ENCODE results near the gene GRAMD1C. TPM values are rescaled to one million over a fixed set of nuclear protein-coding genes. Genes with fewer than 3 reads are reported as not detected.

GRAMD1C gene
- polyA plus RNA-seq, 3 donors = 0.13 to 0.29 (median 0.27) TPM

DNA sequence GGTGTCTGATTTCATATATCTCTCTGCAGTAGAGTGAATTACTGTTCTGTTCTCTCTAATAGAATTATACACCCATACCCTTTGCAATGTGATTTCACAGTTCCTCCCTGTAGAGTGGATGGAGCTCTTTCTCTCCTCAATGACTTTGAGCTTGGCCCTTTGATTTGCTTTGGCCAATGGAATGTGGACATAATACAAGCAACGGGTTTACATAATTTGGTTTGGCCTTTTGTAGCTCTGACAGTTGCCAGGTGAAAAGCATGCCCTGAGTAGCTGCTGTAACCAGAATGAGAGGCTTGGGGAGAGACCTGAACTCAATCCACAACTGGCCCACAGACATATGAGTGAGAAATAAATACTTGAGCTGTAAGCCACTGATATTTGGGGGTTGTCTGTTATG is 141.3 kb downstream of the GRAMD1C start:
- Histone ChIP-seq H4K20me1 (ENCODE audit: insufficient read depth, low read length) (no peaks in the 10 kb centered on the region), H3K9ac (ENCODE audit: insufficient read depth, low read length, poor library complexity, severe bottlenecking) (no peak overlapping the region), H3K4me3 (replicated peaks in 1 of 3; ENCODE audit: low read depth in 2 of 3, low read length in 3 of 3) (no peak overlapping the region), H3K27ac (ENCODE audit: low read depth in 1 of 2, low read length in 2 of 2) (no peak overlapping the region), H2AFZ (ENCODE audit: insufficient read depth, low read depth, low read length, poor library complexity, severe bottlenecking) (no peak overlapping the region), H3K27me3 (ENCODE audit: control insufficient read depth in 2 of 2, insufficient read depth in 2 of 2, low read length in 2 of 2) (no peaks in the 10 kb centered on the region), H3K79me2 (ENCODE audit: insufficient read depth, low read length) (no peaks in the 10 kb centered on the region), H3K9me3 (replicated peaks in 1 of 2; ENCODE audit: control insufficient read depth in 1 of 2, insufficient read depth in 1 of 2, low read length in 2 of 2) (no peaks in the 10 kb centered on the region), H3K36me3 (replicated peaks in 1 of 2; ENCODE audit: control insufficient read depth in 1 of 2, insufficient read depth in 2 of 2, low read length in 2 of 2) (no peaks in the 10 kb centered on the region), H3K4me1 (ENCODE audit: control insufficient read depth in 1 of 2, insufficient read depth in 2 of 2, low read length in 2 of 2) (no peaks in the 10 kb centered on the region), H3K4me2 (replicated peaks; ENCODE audit: extremely low read depth, low read length, poor library complexity, severe bottlenecking) (no peak overlapping the region)
- no CpG with 5 or more reads among the region's 1 CpG for WGBS (ENCODE audit: insufficient coverage)
- H3K9me3 Mint-ChIP-seq = peaks cover 0 to 2% (median 0%) of the 10 kb centered on the region in 7 donors
- TF ChIP-seq, protein P1, sequence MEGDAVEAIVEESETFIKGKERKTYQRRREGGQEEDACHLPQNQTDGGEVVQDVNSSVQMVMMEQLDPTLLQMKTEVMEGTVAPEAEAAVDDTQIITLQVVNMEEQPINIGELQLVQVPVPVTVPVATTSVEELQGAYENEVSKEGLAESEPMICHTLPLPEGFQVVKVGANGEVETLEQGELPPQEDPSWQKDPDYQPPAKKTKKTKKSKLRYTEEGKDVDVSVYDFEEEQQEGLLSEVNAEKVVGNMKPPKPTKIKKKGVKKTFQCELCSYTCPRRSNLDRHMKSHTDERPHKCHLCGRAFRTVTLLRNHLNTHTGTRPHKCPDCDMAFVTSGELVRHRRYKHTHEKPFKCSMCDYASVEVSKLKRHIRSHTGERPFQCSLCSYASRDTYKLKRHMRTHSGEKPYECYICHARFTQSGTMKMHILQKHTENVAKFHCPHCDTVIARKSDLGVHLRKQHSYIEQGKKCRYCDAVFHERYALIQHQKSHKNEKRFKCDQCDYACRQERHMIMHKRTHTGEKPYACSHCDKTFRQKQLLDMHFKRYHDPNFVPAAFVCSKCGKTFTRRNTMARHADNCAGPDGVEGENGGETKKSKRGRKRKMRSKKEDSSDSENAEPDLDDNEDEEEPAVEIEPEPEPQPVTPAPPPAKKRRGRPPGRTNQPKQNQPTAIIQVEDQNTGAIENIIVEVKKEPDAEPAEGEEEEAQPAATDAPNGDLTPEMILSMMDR (IDR thresholded peaks at IDR 0.05) = no peak
- no peak overlapping the region for H3K27ac Mint-ChIP-seq
- intact Hi-C loops (cut with micrococcal nuclease) = no loop called here
- no peaks in the 10 kb centered on the region for H3K27me3 Mint-ChIP-seq (ENCODE audit: low read depth in 3 of 3)
- H3K4me1 Mint-ChIP-seq = peaks cover 2% of the 10 kb centered on the region
- H3K36me3 Mint-ChIP-seq = peaks cover 7 to 16% of the 10 kb centered on the region in 2 donors
- no peak overlapping the region for H3K4me3 Mint-ChIP-seq
- no peak for DNase-seq

DNA sequence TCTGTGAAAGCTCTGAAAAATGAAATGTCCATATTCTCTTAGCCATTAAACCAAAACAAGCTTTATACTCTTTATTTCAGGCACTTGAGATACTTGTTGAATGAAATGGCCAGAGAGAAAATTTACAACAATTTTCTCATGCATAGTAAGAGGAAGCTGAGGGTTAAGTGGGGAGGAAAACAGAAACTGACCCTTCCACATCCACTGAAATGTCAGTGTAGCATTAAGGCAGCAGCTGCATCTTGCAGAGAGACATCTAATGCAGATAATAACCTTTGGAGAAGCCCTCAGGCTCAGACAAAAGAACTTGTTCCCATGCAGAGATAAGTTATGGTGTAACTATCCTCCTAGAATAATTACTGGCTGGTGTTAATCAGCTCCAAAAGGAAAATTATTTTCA is 143.2 kb downstream of the GRAMD1C start:
- Mint-ChIP-seq H3K4me3 (no peak overlapping the region), H3K9me3 (no peaks in the 10 kb centered on the region), H3K4me1 (peaks cover 3% of the 10 kb centered on the region), H3K27me3 (ENCODE audit: low read depth in 3 of 3) (no peaks in the 10 kb centered on the region), H3K27ac (no peak overlapping the region), H3K36me3 (peaks cover 7 to 14% of the 10 kb centered on the region in 2 donors)
- Histone ChIP-seq H3K4me1 (ENCODE audit: control insufficient read depth in 1 of 2, insufficient read depth in 2 of 2, low read length in 2 of 2) (no peaks in the 10 kb centered on the region), H3K9me3 (replicated peaks in 1 of 2; ENCODE audit: control insufficient read depth in 1 of 2, insufficient read depth in 1 of 2, low read length in 2 of 2) (no peaks in the 10 kb centered on the region), H3K4me2 (replicated peaks; ENCODE audit: extremely low read depth, low read length, poor library complexity, severe bottlenecking) (no peak overlapping the region), H3K79me2 (ENCODE audit: insufficient read depth, low read length) (no peaks in the 10 kb centered on the region), H3K4me3 (replicated peaks in 1 of 3; ENCODE audit: low read depth in 2 of 3, low read length in 3 of 3) (no peak overlapping the region), H3K36me3 (replicated peaks in 1 of 2; ENCODE audit: control insufficient read depth in 1 of 2, insufficient read depth in 2 of 2, low read length in 2 of 2) (no peaks in the 10 kb centered on the region), H4K20me1 (ENCODE audit: insufficient read depth, low read length) (no peaks in the 10 kb centered on the region), H2AFZ (ENCODE audit: insufficient read depth, low read depth, low read length, poor library complexity, severe bottlenecking) (no peak overlapping the region), H3K27ac (ENCODE audit: low read depth in 1 of 2, low read length in 2 of 2) (no peak overlapping the region), H3K9ac (ENCODE audit: insufficient read depth, low read length, poor library complexity, severe bottlenecking) (no peak overlapping the region), H3K27me3 (ENCODE audit: control insufficient read depth in 2 of 2, insufficient read depth in 2 of 2, low read length in 2 of 2) (no peaks in the 10 kb centered on the region)
- no peak for DNase-seq
- TF ChIP-seq, protein P1 (IDR thresholded peaks at IDR 0.05) = no peak
- intact Hi-C loops (cut with micrococcal nuclease) = no loop called here
